C4-2B (cell line): Measurements from ENCODE around the gene CNTNAP5.

Experiments used
- H3K27ac ChIP-seq: fragments of 450-650 bp; 2 replicates; pipeline ENCODE4 v1.5.1; 2017
- CTCF ChIP-seq: fragments of 450-650 bp; conservative IDR thresholded peaks from 2 replicates; pipeline ENCODE4 v1.5.1; 2017; ENCODE audit warnings: mild to moderate bottlenecking
- ZFX ChIP-seq: fragments of 450-650 bp; IDR thresholded peaks from 2 replicates; pipeline ENCODE4 v1.6.1; 2017

The CNTNAP5 gene

DNA sequence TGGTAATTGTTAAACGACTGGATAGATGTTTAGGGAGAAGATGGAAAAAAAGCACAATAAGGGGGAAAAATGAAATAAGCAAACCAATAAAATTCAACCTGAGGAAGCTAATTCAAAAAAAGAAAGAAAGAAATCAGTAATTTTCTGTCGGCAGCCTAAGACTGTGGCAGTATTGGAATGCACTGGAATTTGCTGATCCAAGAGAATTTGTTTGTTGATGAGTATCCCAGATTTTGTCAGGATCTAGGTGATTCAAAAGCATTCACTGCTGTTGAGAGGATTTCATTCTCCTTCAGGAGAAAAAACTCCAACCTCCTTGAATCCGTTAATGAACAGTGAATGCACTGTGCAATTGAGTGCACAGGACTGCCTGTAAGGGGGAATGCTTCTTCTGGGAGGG lies 546.7 kb downstream of the CNTNAP5 start:
- TF ChIP-seq CTCF (no peak), ZFX (no peak)

GRCh38 chr2:124572934-124573634 lies 548.0 kb downstream of the CNTNAP5 start:
- no peak overlapping the region for H3K27ac ChIP-seq
- TF ChIP-seq ZFX: no peak
- no peak for TF ChIP-seq CTCF

More for the DNA sequence above, 546.7 kb downstream of the CNTNAP5 start:
- H3K27ac ChIP-seq: no peak overlapping the region

- no peak overlapping the region for H3K27ac ChIP-seq
- TF ChIP-seq CTCF (no peak), ZFX (no peak)
These were observed 550.4 kb downstream of the CNTNAP5 start for GRCh38 chr2:124575497-124575896.

DNA sequence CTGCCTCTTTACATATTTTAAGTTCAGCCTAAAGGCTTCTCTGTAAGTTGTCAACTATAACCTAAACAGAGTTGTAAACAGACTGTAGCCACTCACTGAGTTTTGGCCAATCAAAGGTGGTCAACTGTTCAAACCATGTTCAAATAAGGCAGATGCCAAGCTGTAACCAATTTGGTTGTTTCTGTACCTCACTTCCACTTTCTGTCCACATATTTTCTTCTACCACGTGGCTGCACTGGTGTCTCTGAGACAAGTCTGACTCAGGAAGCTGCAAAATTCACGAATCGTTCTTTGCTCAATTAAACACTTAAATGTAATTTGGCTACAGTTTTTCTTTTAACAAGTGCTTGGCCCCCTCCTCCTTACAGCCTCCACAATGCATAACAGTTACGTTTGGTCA lies 555.2 kb downstream of the CNTNAP5 start:
- TF ChIP-seq ZFX (no peak), CTCF (no peak)
- H3K27ac ChIP-seq: no peak overlapping the region

DNA sequence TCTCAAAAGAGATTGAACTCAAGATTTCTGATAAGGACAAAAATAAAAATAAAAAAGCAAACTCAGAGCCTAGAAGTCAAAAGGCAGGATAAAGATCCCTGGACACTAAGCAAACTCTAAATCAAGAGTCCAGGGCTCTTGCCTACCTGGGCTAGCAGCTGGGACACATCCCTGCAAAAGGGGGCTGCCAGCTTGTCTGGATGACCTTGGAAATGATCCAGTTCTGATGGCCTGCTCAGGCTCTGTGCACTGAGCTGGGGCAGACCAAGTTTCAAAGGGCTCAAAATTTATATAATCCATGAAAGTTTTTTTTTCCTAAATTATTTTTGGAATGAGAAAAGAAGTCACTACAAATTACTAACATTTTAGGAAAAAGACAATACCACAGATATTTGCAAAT lies 557.3 kb downstream of the CNTNAP5 start:
- TF ChIP-seq ZFX (no peak), CTCF (no peak)
- H3K27ac ChIP-seq: no peak overlapping the region

DNA sequence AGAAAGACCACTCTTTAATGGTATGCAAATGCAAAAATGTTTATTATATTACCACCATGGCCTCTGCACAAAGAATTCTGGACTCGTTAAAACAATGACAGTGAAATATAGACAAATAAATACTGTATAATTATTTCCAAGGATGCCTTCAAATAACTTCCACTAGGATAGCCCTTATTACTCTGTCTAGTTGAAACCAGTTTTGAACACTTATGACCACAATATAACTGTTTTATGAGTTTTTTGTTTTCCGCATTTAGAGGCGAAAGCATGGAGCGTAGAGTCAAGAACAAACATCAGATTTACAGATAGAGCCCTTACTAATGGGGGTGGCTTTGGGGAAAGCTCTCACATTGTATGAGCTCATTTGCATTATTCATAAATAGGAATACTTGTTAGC lies 559.5 kb downstream of the CNTNAP5 start:
- H3K27ac ChIP-seq: no peak overlapping the region

GRCh38 chr2:124585277-124585676 lies 560.2 kb downstream of the CNTNAP5 start:
- TF ChIP-seq ZFX: no peak
- H3K27ac ChIP-seq: no peak overlapping the region

More for the DNA sequence above, 559.5 kb downstream of the CNTNAP5 start:
- no peak for TF ChIP-seq CTCF
- TF ChIP-seq ZFX: no peak

DNA sequence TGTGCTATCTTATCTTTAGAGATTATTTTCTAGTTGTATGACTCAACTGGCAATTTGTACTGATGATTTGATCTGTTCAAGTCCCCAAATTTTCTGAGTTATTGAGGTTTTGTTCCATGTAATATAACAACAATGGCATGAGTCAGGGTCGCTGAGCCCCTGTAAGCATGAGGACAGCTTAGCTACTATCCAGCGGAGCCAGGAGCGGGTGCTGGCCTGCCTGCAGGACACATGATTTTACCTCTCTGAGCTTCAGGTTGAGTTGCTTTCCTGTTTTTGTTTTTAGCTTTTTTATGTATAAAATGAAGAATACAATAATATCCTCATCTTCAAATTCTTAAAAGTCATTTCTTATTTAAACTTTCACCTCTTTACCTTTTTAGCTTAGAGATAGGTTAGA lies 561.1 kb downstream of the CNTNAP5 start:
- TF ChIP-seq CTCF (no peak), ZFX (no peak)

More for the DNA sequence above, 561.1 kb downstream of the CNTNAP5 start:
- H3K27ac ChIP-seq: no peak overlapping the region
